A549 treated with AZD9567 at 1 μM for 4 hours (cell line): ENCODE results near the gene DNAJC13. TPM values are rescaled to one million over a fixed set of nuclear protein-coding genes. Genes with fewer than 3 reads are reported as not detected.

Source experiments
- total RNA-seq: library from RNA; stranded (reverse); fragments of 200-300 nt; extraction: Qiagen RNA extraction; gene quantifications from 5 replicates; pipeline ENCODE4 v1.2.3, GENCODE V29; 2022; ENCODE audit not compliant: insufficient read depth

Gene DNAJC13
- total RNA-seq = 10.7 to 14.3 TPM (median 13.1 TPM) in 5 replicates

GRCh38 chr3:132416807-132417694 is at the start of gene DNAJC13:
TSS of gene DNAJC13 (plus strand) at chr3:132417502. CDS start at chr3:132434551, 17,049 bp downstream.

Other genes with a start within 250 kb of the DNAJC13 start
- 0.06 TPM in 2 of 5 replicates, not detected in the others for gene ACP3, start 100.1 kb upstream of the DNAJC13 start, total RNA-seq
- not detected in 5 replicates for gene ACKR4, start 179.8 kb downstream of the DNAJC13 start, total RNA-seq
- gene ACAD11, start 242.3 kb downstream of the DNAJC13 start, total RNA-seq = 3.9 to 6.9 TPM (median 4.3 TPM) in 5 replicates
- gene UBA5, start 242.8 kb downstream of the DNAJC13 start, total RNA-seq = 22.2 to 58.5 TPM (median 28.4 TPM) in 5 replicates